ENCODE measurements around the gene OR2A42. TPM values are rescaled to one million over a fixed set of nuclear protein-coding genes. Genes with fewer than 3 reads are reported as not detected.
"Not testable (repeated sequence)": the region's sequence is repeated elsewhere in the genome, so short reads cannot be mapped to it uniquely, and the experiment has no call there.

The OR2A42 gene
- total RNA-seq, 2 experiments from 2014 or later: not detected

GRCh38 chr7:144183166-144183565 lies 56.2 kb downstream of the OR2A42 start, which contains the start of gene CTAGE4:
Gene CTAGE4 (plus strand): TSS chr7:144183466. CDS start chr7:144183504, 38 bp downstream.
- H4K20me1 ChIP-seq (ENCODE audit: insufficient read depth, low read length); DNase-seq (ENCODE audit: low spot score); BruUV-seq (replicated peaks); H3K36me3 ChIP-seq (ENCODE audit: insufficient read depth, low read length); H3K9me3 ChIP-seq (ENCODE audit: low read length); H2AFZ ChIP-seq (ENCODE audit: low read length); H3K4me3 ChIP-seq (ENCODE audit: low read depth, low read length, poor library complexity, severe bottlenecking); H3K4me1 ChIP-seq (ENCODE audit: insufficient read depth, low read length, poor library complexity, severe bottlenecking); H3K9me2 ChIP-seq (ENCODE audit: insufficient read depth, low read length); H3K79me2 ChIP-seq (ENCODE audit: insufficient read depth, low read depth, low read length); CTCF ChIA-PET (ENCODE audit: unreplicated experiment); H3K4me2 ChIP-seq (ENCODE audit: low read length); POLR2A ChIA-PET; H3K27ac ChIP-seq (ENCODE audit: low read depth, low read length, poor library complexity, severe bottlenecking); intact Hi-C loops (cut with micrococcal nuclease; ENCODE audit: unreplicated experiment): not testable (repeated sequence)

- intact Hi-C loops (cut with micrococcal nuclease; ENCODE audit: unreplicated experiment); H3K4me3 ChIP-seq (ENCODE audit: low read depth, low read length, poor library complexity, severe bottlenecking); CTCF ChIA-PET (ENCODE audit: unreplicated experiment): not testable (repeated sequence)
These were observed 60.3 kb downstream of the OR2A42 start for GRCh38 chr7:144179165-144179479.

DNA sequence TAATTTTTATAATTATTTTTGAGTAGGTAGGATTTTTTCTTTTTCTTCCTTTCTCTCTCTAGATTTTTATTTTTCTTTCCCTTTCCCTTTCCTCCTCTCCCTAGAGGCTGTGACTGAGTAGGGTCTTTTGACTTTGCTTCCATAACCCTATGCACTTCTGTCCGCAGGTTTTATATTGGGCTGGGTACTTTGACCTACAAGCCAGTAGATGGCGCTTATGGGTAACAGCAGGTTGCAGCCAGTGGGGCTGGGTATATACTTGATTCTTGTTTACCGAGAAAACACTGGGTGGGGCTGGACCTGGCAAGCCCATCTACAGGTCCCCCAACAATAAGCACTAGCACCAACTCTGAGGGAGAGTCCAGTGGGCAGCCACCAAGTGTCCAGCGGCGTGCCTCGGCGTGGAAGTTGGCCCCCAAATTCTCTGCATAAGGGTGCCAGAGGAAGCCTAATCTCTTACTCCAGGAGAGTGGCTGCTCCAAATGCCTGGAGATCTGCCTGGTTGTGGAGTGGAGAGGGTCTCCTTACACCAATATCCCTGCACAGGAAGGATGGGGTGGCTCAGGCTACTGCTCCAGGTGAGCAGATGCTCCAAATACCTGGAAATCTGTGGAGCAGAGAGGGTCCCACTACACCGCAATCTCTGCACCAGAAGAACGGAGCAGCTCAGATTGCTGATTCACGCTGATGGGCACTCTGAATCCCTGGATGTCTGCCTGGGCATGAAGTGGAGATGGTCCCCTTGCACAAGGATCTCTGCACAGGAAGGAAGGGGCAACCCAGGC lies 60.8 kb downstream of the OR2A42 start:
- H2AFZ ChIP-seq (ENCODE audit: low read length); H3K9me3 ChIP-seq (ENCODE audit: low read length); BruUV-seq (replicated peaks); H3K4me3 ChIP-seq (ENCODE audit: low read depth, low read length, poor library complexity, severe bottlenecking); H3K9me2 ChIP-seq (ENCODE audit: insufficient read depth, low read length); H3K27ac ChIP-seq (ENCODE audit: low read depth, low read length, poor library complexity, severe bottlenecking); H3K4me2 ChIP-seq (ENCODE audit: low read length); H3K79me2 ChIP-seq (ENCODE audit: insufficient read depth, low read depth, low read length); POLR2A ChIA-PET; CTCF ChIA-PET (ENCODE audit: unreplicated experiment); H4K20me1 ChIP-seq (ENCODE audit: insufficient read depth, low read length); intact Hi-C loops (cut with micrococcal nuclease; ENCODE audit: unreplicated experiment); H3K4me1 ChIP-seq (ENCODE audit: insufficient read depth, low read length, poor library complexity, severe bottlenecking); H3K36me3 ChIP-seq (ENCODE audit: insufficient read depth, low read length): not testable (repeated sequence)
- peak; percentile 12 for DNase-seq (ENCODE audit: low spot score)
- TF ChIP-seq, protein P1, sequence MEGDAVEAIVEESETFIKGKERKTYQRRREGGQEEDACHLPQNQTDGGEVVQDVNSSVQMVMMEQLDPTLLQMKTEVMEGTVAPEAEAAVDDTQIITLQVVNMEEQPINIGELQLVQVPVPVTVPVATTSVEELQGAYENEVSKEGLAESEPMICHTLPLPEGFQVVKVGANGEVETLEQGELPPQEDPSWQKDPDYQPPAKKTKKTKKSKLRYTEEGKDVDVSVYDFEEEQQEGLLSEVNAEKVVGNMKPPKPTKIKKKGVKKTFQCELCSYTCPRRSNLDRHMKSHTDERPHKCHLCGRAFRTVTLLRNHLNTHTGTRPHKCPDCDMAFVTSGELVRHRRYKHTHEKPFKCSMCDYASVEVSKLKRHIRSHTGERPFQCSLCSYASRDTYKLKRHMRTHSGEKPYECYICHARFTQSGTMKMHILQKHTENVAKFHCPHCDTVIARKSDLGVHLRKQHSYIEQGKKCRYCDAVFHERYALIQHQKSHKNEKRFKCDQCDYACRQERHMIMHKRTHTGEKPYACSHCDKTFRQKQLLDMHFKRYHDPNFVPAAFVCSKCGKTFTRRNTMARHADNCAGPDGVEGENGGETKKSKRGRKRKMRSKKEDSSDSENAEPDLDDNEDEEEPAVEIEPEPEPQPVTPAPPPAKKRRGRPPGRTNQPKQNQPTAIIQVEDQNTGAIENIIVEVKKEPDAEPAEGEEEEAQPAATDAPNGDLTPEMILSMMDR (conservative IDR thresholded peaks at IDR 0.05; ENCODE audit: low read length): peak; percentile 67

More at GRCh38 chr7:144179165-144179479, 60.3 kb downstream of the OR2A42 start:
- H3K4me2 ChIP-seq (ENCODE audit: low read length); POLR2A ChIA-PET; H3K27ac ChIP-seq (ENCODE audit: low read depth, low read length, poor library complexity, severe bottlenecking); DNase-seq (ENCODE audit: low spot score); H2AFZ ChIP-seq (ENCODE audit: low read length); H3K9me3 ChIP-seq (ENCODE audit: low read length); H3K4me1 ChIP-seq (ENCODE audit: insufficient read depth, low read length, poor library complexity, severe bottlenecking); BruUV-seq (replicated peaks); H3K79me2 ChIP-seq (ENCODE audit: insufficient read depth, low read depth, low read length); H3K36me3 ChIP-seq (ENCODE audit: insufficient read depth, low read length); H4K20me1 ChIP-seq (ENCODE audit: insufficient read depth, low read length); H3K9me2 ChIP-seq (ENCODE audit: insufficient read depth, low read length): not testable (repeated sequence)

Other genes with a start within 250 kb of the OR2A42 start
- gene OR6B1, start 239.3 kb downstream of the OR2A42 start, total RNA-seq (2014; rRNA removed; shearing (Covaris generic)): not detected in 2 replicates
- not detected in 2 replicates for gene OR6B1, start 239.3 kb downstream of the OR2A42 start, total RNA-seq (2022)
- not detected in 2 replicates for gene OR2A5, start 190.7 kb downstream of the OR2A42 start, total RNA-seq (2014; rRNA removed; shearing (Covaris generic))
- gene OR2A5, start 190.7 kb downstream of the OR2A42 start, total RNA-seq (2022): not detected in 2 replicates
- not detected in 2 replicates for gene OR2A25, start 169.8 kb downstream of the OR2A42 start, total RNA-seq (2014; rRNA removed; shearing (Covaris generic))
- not detected in 2 replicates for gene OR2A25, start 169.8 kb downstream of the OR2A42 start, total RNA-seq (2022)
- gene OR2A12, start 153.3 kb downstream of the OR2A42 start, total RNA-seq (2014; rRNA removed; shearing (Covaris generic)): not detected in 2 replicates
- not detected in 2 replicates for gene OR2A12, start 153.3 kb downstream of the OR2A42 start, total RNA-seq (2022)
- gene OR2A2, start 130.0 kb downstream of the OR2A42 start, total RNA-seq (2014; rRNA removed; shearing (Covaris generic)): not detected in 2 replicates
- not detected in 2 replicates for gene OR2A2, start 130.0 kb downstream of the OR2A42 start, total RNA-seq (2022)
- gene OR2A14, start 116.4 kb downstream of the OR2A42 start, total RNA-seq (2014; rRNA removed; shearing (Covaris generic)): not detected in 2 replicates
- not detected in 2 replicates for gene OR2A14, start 116.4 kb downstream of the OR2A42 start, total RNA-seq (2022)
- not detected in 2 replicates for gene CTAGE4, start 56.1 kb downstream of the OR2A42 start, total RNA-seq (2014; rRNA removed; shearing (Covaris generic))
- gene CTAGE4, start 56.1 kb downstream of the OR2A42 start, total RNA-seq (2022): not detected in 2 replicates
- not detected in 2 replicates for gene ARHGEF35, start 43.8 kb downstream of the OR2A42 start, total RNA-seq (2014; rRNA removed; shearing (Covaris generic))
- not detected in 2 replicates for gene ARHGEF35, start 43.8 kb downstream of the OR2A42 start, total RNA-seq (2022)
- not detected in 2 replicates for gene OR2A7, start 25.2 kb upstream of the OR2A42 start, total RNA-seq (2014; rRNA removed; shearing (Covaris generic))
- gene OR2A7, start 25.2 kb upstream of the OR2A42 start, total RNA-seq (2022): not detected in 2 replicates
- not detected in 2 replicates for gene CTAGE8, start 29.7 kb upstream of the OR2A42 start, total RNA-seq (2014; rRNA removed; shearing (Covaris generic))
- gene CTAGE8, start 29.7 kb upstream of the OR2A42 start, total RNA-seq (2022): not detected in 2 replicates
- gene OR2A1, start 72.8 kb upstream of the OR2A42 start, total RNA-seq (2014; rRNA removed; shearing (Covaris generic)): not detected in 2 replicates
- gene OR2A1, start 72.8 kb upstream of the OR2A42 start, total RNA-seq (2022): not detected in 2 replicates
- gene ARHGEF5, start 115.8 kb upstream of the OR2A42 start, total RNA-seq (2014; rRNA removed; shearing (Covaris generic)): not detected in 2 replicates
- not detected in 2 replicates for gene ARHGEF5, start 115.8 kb upstream of the OR2A42 start, total RNA-seq (2022)
- gene NOBOX, start 164.1 kb upstream of the OR2A42 start, total RNA-seq (2014; rRNA removed; shearing (Covaris generic)): not detected in 2 replicates
- gene NOBOX, start 164.1 kb upstream of the OR2A42 start, total RNA-seq (2022): not detected in 2 replicates